ENCODE measurements around the gene PTPN3.

Gene PTPN3

GRCh38 chr9:109444771-109445320, 53.3 kb downstream of the PTPN3 start:
- H3K4me3 ChIP-seq (ENCODE audit: low read depth, low read length): no peak overlapping the region
- peaks cover 3% of the 10 kb centered on the region for H3K4me1 ChIP-seq (ENCODE audit: control insufficient read depth, insufficient read depth, low read length)
- H3K9ac ChIP-seq (ENCODE audit: low read depth, low read length): no peak overlapping the region
- no peaks in the 10 kb centered on the region for H3K9me3 ChIP-seq (ENCODE audit: control insufficient read depth, insufficient read depth, low read length)
- H3K36me3 ChIP-seq (ENCODE audit: control insufficient read depth, insufficient read depth, low read length): no peaks in the 10 kb centered on the region
- H3K27me3 ChIP-seq (ENCODE audit: control insufficient read depth, insufficient read depth, low read length): no peaks in the 10 kb centered on the region

- no peaks in the 10 kb centered on the region for H3K27me3 ChIP-seq (ENCODE audit: control insufficient read depth, insufficient read depth, low read length)
- H3K4me1 ChIP-seq (ENCODE audit: control insufficient read depth, insufficient read depth, low read length): peaks cover 3% of the 10 kb centered on the region
- H3K4me3 ChIP-seq (ENCODE audit: low read depth, low read length): no peak overlapping the region
- H3K36me3 ChIP-seq (ENCODE audit: control insufficient read depth, insufficient read depth, low read length): no peaks in the 10 kb centered on the region
- H3K9ac ChIP-seq (ENCODE audit: low read depth, low read length): no peak overlapping the region
- H3K9me3 ChIP-seq (ENCODE audit: control insufficient read depth, insufficient read depth, low read length): no peaks in the 10 kb centered on the region
Measured at GRCh38 chr9:109442716-109443115, 55.4 kb downstream of the PTPN3 start.

- no peaks in the 10 kb centered on the region for H3K9me3 ChIP-seq (ENCODE audit: control insufficient read depth, insufficient read depth, low read length)
- no peak overlapping the region for H3K9ac ChIP-seq (ENCODE audit: low read depth, low read length)
- H3K4me1 ChIP-seq (ENCODE audit: control insufficient read depth, insufficient read depth, low read length): peaks cover 3% of the 10 kb centered on the region
- no peak overlapping the region for H3K4me3 ChIP-seq (ENCODE audit: low read depth, low read length)
- no peaks in the 10 kb centered on the region for H3K36me3 ChIP-seq (ENCODE audit: control insufficient read depth, insufficient read depth, low read length)
- no peaks in the 10 kb centered on the region for H3K27me3 ChIP-seq (ENCODE audit: control insufficient read depth, insufficient read depth, low read length)
Measured at GRCh38 chr9:109441296-109441695, 56.8 kb downstream of the PTPN3 start.

- Histone ChIP-seq H3K4me3 (ENCODE audit: low read depth, low read length) (no peak overlapping the region), H3K9me3 (ENCODE audit: control insufficient read depth, insufficient read depth, low read length) (no peaks in the 10 kb centered on the region), H3K27me3 (ENCODE audit: control insufficient read depth, insufficient read depth, low read length) (no peaks in the 10 kb centered on the region), H3K9ac (ENCODE audit: low read depth, low read length) (no peak overlapping the region), H3K4me1 (ENCODE audit: control insufficient read depth, insufficient read depth, low read length) (peaks cover 3% of the 10 kb centered on the region), H3K36me3 (ENCODE audit: control insufficient read depth, insufficient read depth, low read length) (no peaks in the 10 kb centered on the region)
Measured at GRCh38 chr9:109440797-109441287, 57.3 kb downstream of the PTPN3 start.

GRCh38 chr9:109440117-109440515, 58.0 kb downstream of the PTPN3 start:
- peaks cover 3% of the 10 kb centered on the region for H3K4me1 ChIP-seq (ENCODE audit: control insufficient read depth, insufficient read depth, low read length)
- no peaks in the 10 kb centered on the region for H3K36me3 ChIP-seq (ENCODE audit: control insufficient read depth, insufficient read depth, low read length)
- H3K9me3 ChIP-seq (ENCODE audit: control insufficient read depth, insufficient read depth, low read length): no peaks in the 10 kb centered on the region
- no peak overlapping the region for H3K9ac ChIP-seq (ENCODE audit: low read depth, low read length)
- no peak overlapping the region for H3K4me3 ChIP-seq (ENCODE audit: low read depth, low read length)
- no peaks in the 10 kb centered on the region for H3K27me3 ChIP-seq (ENCODE audit: control insufficient read depth, insufficient read depth, low read length)

- no peak overlapping the region for H3K9ac ChIP-seq (ENCODE audit: low read depth, low read length)
- H3K9me3 ChIP-seq (ENCODE audit: control insufficient read depth, insufficient read depth, low read length): no peaks in the 10 kb centered on the region
- no peak overlapping the region for H3K4me3 ChIP-seq (ENCODE audit: low read depth, low read length)
- peaks cover 3% of the 10 kb centered on the region for H3K4me1 ChIP-seq (ENCODE audit: control insufficient read depth, insufficient read depth, low read length)
- no peaks in the 10 kb centered on the region for H3K27me3 ChIP-seq (ENCODE audit: control insufficient read depth, insufficient read depth, low read length)
- no peaks in the 10 kb centered on the region for H3K36me3 ChIP-seq (ENCODE audit: control insufficient read depth, insufficient read depth, low read length)
Measured at GRCh38 chr9:109439378-109440116, 58.6 kb downstream of the PTPN3 start.

GRCh38 chr9:109437286-109437685, 60.8 kb downstream of the PTPN3 start:
- H3K4me3 ChIP-seq (ENCODE audit: low read depth, low read length): no peak overlapping the region
- no peaks in the 10 kb centered on the region for H3K27me3 ChIP-seq (ENCODE audit: control insufficient read depth, insufficient read depth, low read length)
- no peaks in the 10 kb centered on the region for H3K36me3 ChIP-seq (ENCODE audit: control insufficient read depth, insufficient read depth, low read length)
- no peak overlapping the region for H3K9ac ChIP-seq (ENCODE audit: low read depth, low read length)
- H3K4me1 ChIP-seq (ENCODE audit: control insufficient read depth, insufficient read depth, low read length): peaks cover 3% of the 10 kb centered on the region
- H3K9me3 ChIP-seq (ENCODE audit: control insufficient read depth, insufficient read depth, low read length): no peaks in the 10 kb centered on the region

- Histone ChIP-seq H3K9ac (ENCODE audit: low read depth, low read length) (no peak overlapping the region), H3K9me3 (ENCODE audit: control insufficient read depth, insufficient read depth, low read length) (no peaks in the 10 kb centered on the region), H3K27me3 (ENCODE audit: control insufficient read depth, insufficient read depth, low read length) (no peaks in the 10 kb centered on the region), H3K4me3 (ENCODE audit: low read depth, low read length) (no peak overlapping the region), H3K4me1 (ENCODE audit: control insufficient read depth, insufficient read depth, low read length) (peaks cover 3% of the 10 kb centered on the region), H3K36me3 (ENCODE audit: control insufficient read depth, insufficient read depth, low read length) (no peaks in the 10 kb centered on the region)
Measured at GRCh38 chr9:109436071-109436470, 62.0 kb downstream of the PTPN3 start.

GRCh38 chr9:109433476-109433875, 64.6 kb downstream of the PTPN3 start:
- Histone ChIP-seq H3K36me3 (ENCODE audit: control insufficient read depth, insufficient read depth, low read length) (no peaks in the 10 kb centered on the region), H3K9ac (ENCODE audit: low read depth, low read length) (no peak overlapping the region), H3K27me3 (ENCODE audit: control insufficient read depth, insufficient read depth, low read length) (no peaks in the 10 kb centered on the region), H3K4me1 (ENCODE audit: control insufficient read depth, insufficient read depth, low read length) (no peaks in the 10 kb centered on the region), H3K4me3 (ENCODE audit: low read depth, low read length) (no peak overlapping the region), H3K9me3 (ENCODE audit: control insufficient read depth, insufficient read depth, low read length) (no peaks in the 10 kb centered on the region)

- Histone ChIP-seq H3K4me1 (ENCODE audit: control insufficient read depth, insufficient read depth, low read length) (no peaks in the 10 kb centered on the region), H3K9ac (ENCODE audit: low read depth, low read length) (no peak overlapping the region), H3K27me3 (ENCODE audit: control insufficient read depth, insufficient read depth, low read length) (no peaks in the 10 kb centered on the region), H3K36me3 (ENCODE audit: control insufficient read depth, insufficient read depth, low read length) (no peaks in the 10 kb centered on the region), H3K4me3 (ENCODE audit: low read depth, low read length) (no peak overlapping the region), H3K9me3 (ENCODE audit: control insufficient read depth, insufficient read depth, low read length) (no peaks in the 10 kb centered on the region)
Measured at GRCh38 chr9:109430231-109430630, 67.9 kb downstream of the PTPN3 start.

GRCh38 chr9:109428854-109429253, 69.3 kb downstream of the PTPN3 start:
- no peaks in the 10 kb centered on the region for H3K36me3 ChIP-seq (ENCODE audit: control insufficient read depth, insufficient read depth, low read length)

GRCh38 chr9:109427886-109428285, 70.2 kb downstream of the PTPN3 start:
- Histone ChIP-seq H3K4me3 (ENCODE audit: low read depth, low read length) (no peak overlapping the region), H3K4me1 (ENCODE audit: control insufficient read depth, insufficient read depth, low read length) (no peaks in the 10 kb centered on the region), H3K9ac (ENCODE audit: low read depth, low read length) (no peak overlapping the region), H3K27me3 (ENCODE audit: control insufficient read depth, insufficient read depth, low read length) (no peaks in the 10 kb centered on the region), H3K9me3 (ENCODE audit: control insufficient read depth, insufficient read depth, low read length) (no peaks in the 10 kb centered on the region), H3K36me3 (ENCODE audit: control insufficient read depth, insufficient read depth, low read length) (no peaks in the 10 kb centered on the region)

More at GRCh38 chr9:109428854-109429253, 69.3 kb downstream of the PTPN3 start:
- Histone ChIP-seq H3K9ac (ENCODE audit: low read depth, low read length) (no peak overlapping the region), H3K4me3 (ENCODE audit: low read depth, low read length) (no peak overlapping the region), H3K27me3 (ENCODE audit: control insufficient read depth, insufficient read depth, low read length) (no peaks in the 10 kb centered on the region), H3K9me3 (ENCODE audit: control insufficient read depth, insufficient read depth, low read length) (no peaks in the 10 kb centered on the region), H3K4me1 (ENCODE audit: control insufficient read depth, insufficient read depth, low read length) (no peaks in the 10 kb centered on the region)

Measured in iPS-15b (cell line).